HAP-1 (cell line): ENCODE data around the gene CHCHD3.

ENCODE experiments used
- DNase-seq, 2 experiments: peaks; one replicate each; pipeline ENCODE4 v3.0.0-alpha.2; 2016 to 2020; ENCODE audit warnings: low spot score in 2 of 2
- H3K27me3 ChIP-seq: fragments of 250-450 bp; sonication (Bioruptor Pico); 2 replicates; pipeline ENCODE4 v1.5.1; 2020; ENCODE audit warnings: low read depth, mild to moderate bottlenecking, moderate library complexity
- H3K36me3 ChIP-seq: fragments of 250-450 bp; sonication (Bioruptor Pico); replicated peaks from 2 replicates; pipeline ENCODE4 v1.5.1; 2020; ENCODE audit warnings: mild to moderate bottlenecking
- H3K4me1 ChIP-seq: fragments of 250-450 bp; sonication (Bioruptor Pico); 2 replicates; pipeline ENCODE4 v1.5.1; 2020; ENCODE audit warnings: mild to moderate bottlenecking
- H3K4me3 ChIP-seq: fragments of 250-450 bp; sonication (Bioruptor Pico); 2 replicates; pipeline ENCODE4 v1.5.1; 2020; ENCODE audit warnings: mild to moderate bottlenecking, moderate library complexity
- H3K9me3 ChIP-seq: fragments of 250-450 bp; sonication (Bioruptor Pico); 2 replicates; pipeline ENCODE4 v1.5.1; 2020; ENCODE audit warnings: mild to moderate bottlenecking, moderate library complexity
- in situ Hi-C: fragments of 300-500 bp; cut with MboI; formaldehyde crosslinking; loops from 3 replicates; pipeline ENCODE4 v1.14.3; 2020; ENCODE audit warnings: low sequenced_read_pairs, inconsistent platforms, mixed read lengths

CHCHD3 gene

DNA sequence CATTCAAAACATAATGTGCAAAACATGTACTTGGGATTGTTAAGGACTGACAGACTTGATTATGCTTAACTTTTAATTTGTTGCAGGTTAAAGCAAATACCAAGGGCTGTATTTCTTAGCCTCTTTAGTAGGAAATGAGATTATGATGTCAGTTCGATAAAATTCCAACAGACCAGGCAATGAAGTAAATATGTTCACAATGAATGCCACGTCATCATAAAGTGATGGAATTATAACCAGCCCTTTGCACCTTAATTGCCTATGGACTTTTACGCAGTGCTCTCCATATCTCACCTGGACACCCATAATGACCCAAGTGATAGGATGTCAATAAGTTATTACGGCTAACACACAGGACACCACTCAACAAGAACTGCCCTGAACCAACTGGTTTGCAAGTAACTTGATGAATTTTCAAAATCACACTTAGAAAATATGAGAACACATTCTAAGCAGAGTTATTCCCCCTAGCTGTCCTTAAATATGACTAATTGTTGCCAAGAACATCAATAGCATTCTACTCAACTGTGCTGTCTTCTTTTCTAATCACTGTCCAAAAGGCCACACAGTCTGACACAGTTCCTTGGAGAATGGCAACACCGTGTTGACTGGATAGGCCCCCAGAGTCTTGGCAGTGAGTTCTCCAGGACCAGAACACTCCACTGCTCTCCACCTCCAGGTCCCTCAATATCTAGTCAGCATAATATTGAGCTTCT lies 115.0 kb downstream of the CHCHD3 start:
- no peaks in the 10 kb centered on the region for H3K9me3 ChIP-seq
- in situ Hi-C loops = no loop called here
- H3K36me3 ChIP-seq = no peaks in the 10 kb centered on the region
- no peak overlapping the region for H3K4me3 ChIP-seq
- DNase-seq = no peak
- no peaks in the 10 kb centered on the region for H3K27me3 ChIP-seq
- no peaks in the 10 kb centered on the region; the same call in 1 of the 2 replicates for H3K4me1 ChIP-seq

DNA sequence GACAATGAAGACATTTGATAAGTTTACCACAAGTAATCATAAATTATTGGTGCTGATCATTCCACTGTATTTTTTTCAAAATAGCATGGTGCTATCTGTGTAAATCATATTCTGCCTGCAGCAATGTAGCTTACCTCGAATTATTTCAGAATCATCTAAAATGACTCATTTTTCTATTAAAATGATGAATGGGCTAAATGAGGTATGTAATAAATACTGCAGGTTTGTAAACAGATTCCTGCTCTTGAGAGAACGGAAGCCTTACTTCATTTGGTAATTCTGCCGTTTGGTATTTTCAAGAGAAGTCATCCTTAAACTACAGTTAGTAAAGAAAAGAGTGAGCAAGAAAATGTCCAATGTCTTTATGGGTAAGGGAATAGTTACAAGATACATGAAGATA lies 115.9 kb downstream of the CHCHD3 start:
- Histone ChIP-seq H3K4me1 (no peaks in the 10 kb centered on the region; the same call in 1 of the 2 replicates), H3K4me3 (no peak overlapping the region), H3K9me3 (no peaks in the 10 kb centered on the region), H3K36me3 (no peaks in the 10 kb centered on the region), H3K27me3 (no peaks in the 10 kb centered on the region)
- no peak for DNase-seq
- in situ Hi-C loops = no loop called here

DNA sequence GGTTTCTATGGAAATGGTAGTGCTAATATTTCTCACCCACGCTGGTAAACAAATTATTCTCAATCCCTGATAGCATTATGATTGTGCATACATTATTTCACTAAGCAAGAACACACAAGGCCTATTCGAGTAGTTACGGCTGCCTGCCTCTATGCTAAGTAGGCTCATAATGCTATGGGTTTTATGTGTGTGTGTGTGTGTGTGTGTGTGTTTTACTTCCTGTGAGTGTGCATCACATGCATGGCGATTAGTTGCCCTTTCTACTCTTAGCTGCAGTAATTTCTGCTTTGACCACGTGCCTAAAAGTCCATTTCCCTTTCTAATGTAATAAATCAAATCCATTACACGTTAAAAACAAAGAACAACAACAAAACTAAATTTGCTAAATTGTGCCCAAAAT lies 117.0 kb downstream of the CHCHD3 start:
- in situ Hi-C loops = no loop called here
- Histone ChIP-seq H3K27me3 (no peaks in the 10 kb centered on the region), H3K4me3 (no peak overlapping the region), H3K9me3 (no peaks in the 10 kb centered on the region), H3K4me1 (no peaks in the 10 kb centered on the region; the same call in 1 of the 2 replicates), H3K36me3 (no peaks in the 10 kb centered on the region)
- no peak for DNase-seq

DNA sequence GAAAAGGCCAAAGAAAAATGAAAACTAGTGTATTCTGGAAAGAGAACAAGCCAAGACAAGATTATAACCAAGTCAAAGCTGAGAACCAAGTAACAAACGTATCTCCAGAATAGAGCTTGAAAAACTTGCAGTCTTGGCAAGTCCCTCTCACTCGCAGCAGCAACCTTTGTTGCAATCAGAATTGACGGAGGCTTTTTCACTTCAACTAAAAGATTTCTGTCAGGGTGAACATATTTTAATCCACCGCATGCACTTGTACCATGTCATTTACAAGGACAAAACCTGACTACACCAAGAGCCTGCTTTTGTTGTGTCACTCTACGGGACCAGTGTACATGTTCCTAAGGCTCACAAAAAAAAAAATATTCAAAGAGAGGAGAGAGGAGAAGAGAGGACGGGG lies 122.0 kb downstream of the CHCHD3 start:
- H3K36me3 ChIP-seq = no peaks in the 10 kb centered on the region
- H3K27me3 ChIP-seq = no peaks in the 10 kb centered on the region
- H3K9me3 ChIP-seq = no peaks in the 10 kb centered on the region
- DNase-seq = no peak
- H3K4me3 ChIP-seq = no peak overlapping the region
- no peaks in the 10 kb centered on the region; the same call in 1 of the 2 replicates for H3K4me1 ChIP-seq
- in situ Hi-C loops = no loop called here

DNA sequence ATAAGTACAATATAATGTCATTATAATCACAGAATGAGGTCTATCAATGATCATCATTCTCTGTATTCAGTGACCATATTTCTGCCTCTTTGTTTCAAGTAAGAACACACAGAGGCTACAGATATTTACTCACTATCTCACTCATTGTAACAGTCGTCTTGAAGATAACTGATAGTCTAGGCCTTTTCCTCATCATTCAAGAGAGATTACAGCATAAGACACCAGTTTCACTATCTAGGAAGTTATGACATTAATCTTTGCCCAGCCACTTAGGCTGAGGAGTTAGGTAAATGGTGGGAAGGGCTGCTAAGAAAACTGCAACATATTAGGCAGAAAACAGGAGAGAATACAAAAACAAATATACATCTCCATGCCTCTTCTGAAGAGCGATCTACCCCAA lies 125.3 kb downstream of the CHCHD3 start:
- Histone ChIP-seq H3K4me1 (no peaks in the 10 kb centered on the region), H3K27me3 (no peaks in the 10 kb centered on the region), H3K9me3 (no peaks in the 10 kb centered on the region), H3K4me3 (no peak overlapping the region), H3K36me3 (no peaks in the 10 kb centered on the region)
- DNase-seq = no peak
- in situ Hi-C loops = no loop called here

DNA sequence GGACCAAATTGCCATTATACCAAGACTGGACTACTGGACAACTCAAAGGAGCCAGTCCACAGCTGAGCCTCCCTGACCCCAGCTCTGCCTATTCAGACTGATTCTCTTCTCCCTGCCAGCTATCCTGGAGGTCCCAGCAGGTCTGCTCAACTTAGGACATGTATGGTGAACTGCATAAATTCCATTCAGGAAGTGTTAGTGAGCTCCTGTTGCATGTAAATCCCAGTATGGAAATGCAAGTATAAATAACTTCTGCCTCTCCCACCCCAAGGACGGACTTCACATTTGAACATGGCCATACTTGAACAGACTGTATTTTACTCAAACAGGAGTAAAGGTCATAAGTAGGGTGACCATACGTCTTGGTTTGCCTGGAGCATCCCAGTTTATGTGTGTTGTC lies 128.4 kb downstream of the CHCHD3 start:
- Histone ChIP-seq H3K4me3 (no peak overlapping the region), H3K27me3 (no peaks in the 10 kb centered on the region), H3K36me3 (no peaks in the 10 kb centered on the region), H3K9me3 (no peaks in the 10 kb centered on the region), H3K4me1 (peaks cover 3% of the 10 kb centered on the region; the same call in 1 of the 2 replicates)
- DNase-seq = no peak
- in situ Hi-C loops = no loop called here

DNA sequence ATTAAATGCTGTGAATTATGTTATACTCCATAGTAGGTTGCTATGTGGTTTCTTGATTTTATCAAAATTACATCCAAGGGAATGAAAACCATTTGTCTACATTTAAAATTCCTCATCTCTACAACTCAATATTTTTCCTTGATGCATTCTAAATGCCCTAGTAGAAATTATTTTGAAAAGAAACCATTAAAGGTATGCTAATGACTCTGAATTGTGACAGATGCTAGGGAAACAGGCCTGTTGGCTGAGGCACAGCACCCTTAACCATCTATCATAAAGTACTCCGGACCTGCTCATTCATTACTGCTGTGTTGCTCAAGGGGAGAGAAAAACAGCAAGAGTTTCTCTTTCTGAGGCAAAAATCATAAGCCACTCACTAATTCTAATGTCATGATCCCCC lies 131.2 kb downstream of the CHCHD3 start:
- no peaks in the 10 kb centered on the region for H3K9me3 ChIP-seq
- no peak for DNase-seq
- in situ Hi-C loops = no loop called here
- no peak overlapping the region for H3K4me3 ChIP-seq
- H3K4me1 ChIP-seq = peaks cover 3% of the 10 kb centered on the region; the same call in 1 of the 2 replicates
- H3K27me3 ChIP-seq = no peaks in the 10 kb centered on the region
- no peaks in the 10 kb centered on the region for H3K36me3 ChIP-seq

DNA sequence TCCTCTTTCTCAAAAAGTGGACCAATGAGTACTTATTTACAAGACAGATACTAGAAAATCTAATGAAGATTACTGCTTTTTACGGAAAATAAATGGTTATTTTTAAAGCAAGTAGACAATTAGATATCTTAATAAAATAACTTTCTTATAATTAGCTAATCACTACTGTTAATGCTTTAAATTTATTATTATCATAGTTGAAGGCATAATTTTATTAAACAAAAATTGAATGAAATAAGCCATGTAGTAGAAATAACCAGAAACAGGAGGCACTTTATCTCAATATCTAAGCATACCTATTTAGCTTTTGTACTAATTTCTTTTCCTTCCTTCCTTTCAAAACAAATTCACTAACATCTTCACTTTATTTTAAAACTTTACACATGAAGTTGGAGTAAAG lies 134.9 kb downstream of the CHCHD3 start:
- in situ Hi-C loops = no loop called here
- H3K36me3 ChIP-seq = no peaks in the 10 kb centered on the region

DNA sequence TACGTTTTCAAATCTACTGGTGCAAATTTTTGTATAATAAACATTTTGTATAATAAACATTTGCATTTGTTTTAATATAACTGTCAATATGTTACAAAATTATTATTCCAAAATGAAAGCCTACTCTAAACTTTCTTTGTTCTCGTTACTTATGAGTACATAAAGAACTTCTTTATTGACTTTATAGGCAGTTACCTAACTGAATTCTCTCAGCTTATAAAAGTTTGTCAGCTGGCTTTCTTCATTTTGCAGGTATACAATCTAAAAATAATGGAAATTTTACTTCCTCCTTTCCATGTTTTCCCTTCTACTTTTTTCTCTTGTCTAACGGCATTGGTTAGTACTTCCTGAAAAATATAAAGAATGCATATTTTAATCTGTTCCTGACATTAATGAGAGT lies 137.1 kb downstream of the CHCHD3 start:
- no peak for DNase-seq
- H3K27me3 ChIP-seq = no peaks in the 10 kb centered on the region
- in situ Hi-C loops = no loop called here

More for the DNA sequence above, 134.9 kb downstream of the CHCHD3 start:
- no peaks in the 10 kb centered on the region for H3K9me3 ChIP-seq
- no peak for DNase-seq
- H3K4me3 ChIP-seq = no peak overlapping the region
- H3K4me1 ChIP-seq = peaks cover 3% of the 10 kb centered on the region; the same call in 1 of the 2 replicates
- H3K27me3 ChIP-seq = no peaks in the 10 kb centered on the region

DNA sequence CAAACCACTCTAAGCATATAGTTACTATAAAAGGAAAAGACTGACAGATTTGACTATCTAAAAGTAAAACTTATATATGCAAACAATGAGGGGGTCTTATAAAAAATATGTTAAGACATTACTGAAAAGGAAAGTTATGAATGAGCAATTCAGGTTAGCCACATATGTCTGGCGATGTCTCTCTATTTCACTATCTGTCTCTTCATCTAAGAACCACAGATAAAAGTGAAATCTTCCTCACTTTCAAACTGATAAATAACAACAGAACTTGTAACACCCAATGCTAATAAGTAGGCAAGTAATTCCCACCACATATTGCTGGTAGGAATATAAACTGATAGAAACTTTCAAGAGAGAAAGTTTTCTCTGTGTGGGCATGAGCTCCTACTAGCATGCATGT lies 138.2 kb downstream of the CHCHD3 start:
- Histone ChIP-seq H3K9me3 (no peaks in the 10 kb centered on the region), H3K4me1 (peaks cover under 1% of the 10 kb centered on the region; the same call in 1 of the 2 replicates), H3K4me3 (no peak overlapping the region), H3K36me3 (no peaks in the 10 kb centered on the region), H3K27me3 (no peaks in the 10 kb centered on the region)
- no peak for DNase-seq
- in situ Hi-C loops = no loop called here

More for the DNA sequence above, 137.1 kb downstream of the CHCHD3 start:
- H3K4me3 ChIP-seq = no peak overlapping the region
- H3K36me3 ChIP-seq = no peaks in the 10 kb centered on the region
- peaks cover 3% of the 10 kb centered on the region; the same call in 1 of the 2 replicates for H3K4me1 ChIP-seq
- no peaks in the 10 kb centered on the region for H3K9me3 ChIP-seq

DNA sequence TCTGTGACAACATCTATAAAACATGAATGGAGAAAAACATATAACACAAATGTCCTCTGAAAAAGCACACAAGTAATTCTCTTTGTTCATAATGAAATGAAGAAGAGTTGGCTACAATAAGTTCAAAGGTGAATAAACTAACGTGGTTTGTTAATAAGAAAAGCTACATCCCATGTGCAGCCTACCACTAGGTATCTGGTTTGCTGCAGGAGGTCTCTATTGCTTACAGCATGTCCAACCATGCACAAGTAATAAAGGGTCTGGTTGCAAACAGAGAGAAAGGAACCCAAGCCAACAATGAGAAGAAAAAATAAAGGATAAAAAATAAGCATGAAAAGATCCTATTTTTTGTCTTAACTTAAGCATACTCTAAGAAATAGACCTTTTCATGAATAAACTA lies 139.2 kb downstream of the CHCHD3 start:
- no peak for DNase-seq
- no peaks in the 10 kb centered on the region for H3K27me3 ChIP-seq
- in situ Hi-C loops = no loop called here
- H3K9me3 ChIP-seq = no peaks in the 10 kb centered on the region
- H3K4me1 ChIP-seq = no peaks in the 10 kb centered on the region
- no peaks in the 10 kb centered on the region for H3K36me3 ChIP-seq
- no peak overlapping the region for H3K4me3 ChIP-seq

DNA sequence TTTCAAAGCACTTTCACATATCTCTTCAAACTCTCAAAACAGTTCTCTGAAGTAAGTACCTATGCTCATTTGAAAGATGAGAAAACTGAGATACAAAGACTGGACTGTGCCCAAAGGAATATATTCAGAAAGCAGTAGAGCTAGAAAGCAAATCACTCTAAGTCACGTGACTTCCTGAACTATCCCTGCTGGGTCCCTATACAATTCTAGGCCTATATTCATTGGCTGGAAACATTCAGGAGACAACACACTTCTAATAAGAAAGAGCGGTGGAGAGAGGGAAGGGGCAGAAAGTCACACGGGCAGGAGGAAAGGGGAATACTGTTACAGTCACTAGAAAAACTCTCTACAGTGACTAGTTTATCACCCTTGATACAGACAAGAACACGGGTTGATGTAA lies 140.0 kb downstream of the CHCHD3 start:
- DNase-seq = no peak
- Histone ChIP-seq H3K36me3 (no peaks in the 10 kb centered on the region), H3K27me3 (no peaks in the 10 kb centered on the region), H3K4me3 (no peak overlapping the region), H3K9me3 (no peaks in the 10 kb centered on the region), H3K4me1 (no peaks in the 10 kb centered on the region)
- in situ Hi-C loops = no loop called here

DNA sequence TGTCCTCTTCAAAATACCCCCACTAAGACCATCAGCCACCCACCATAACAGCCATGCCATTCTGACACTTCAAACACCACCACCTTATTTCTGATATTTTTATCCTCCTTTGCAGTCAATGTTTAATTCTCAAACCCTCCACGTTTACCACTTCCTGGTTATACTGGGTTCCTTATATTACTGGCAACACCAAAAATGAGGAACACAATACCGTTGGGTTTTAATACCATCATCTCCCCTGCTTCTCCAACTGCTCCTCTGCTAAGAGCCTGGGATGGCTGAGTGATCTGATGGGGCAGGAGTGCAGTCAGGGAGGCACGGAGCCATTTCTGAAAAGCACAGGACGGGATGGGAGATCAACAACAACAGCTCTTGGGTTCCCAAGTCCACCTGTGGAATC lies 140.5 kb downstream of the CHCHD3 start:
- Histone ChIP-seq H3K36me3 (no peaks in the 10 kb centered on the region), H3K4me3 (no peak overlapping the region), H3K9me3 (no peaks in the 10 kb centered on the region), H3K27me3 (no peaks in the 10 kb centered on the region), H3K4me1 (no peaks in the 10 kb centered on the region)
- in situ Hi-C loops = no loop called here
- DNase-seq = no peak

DNA sequence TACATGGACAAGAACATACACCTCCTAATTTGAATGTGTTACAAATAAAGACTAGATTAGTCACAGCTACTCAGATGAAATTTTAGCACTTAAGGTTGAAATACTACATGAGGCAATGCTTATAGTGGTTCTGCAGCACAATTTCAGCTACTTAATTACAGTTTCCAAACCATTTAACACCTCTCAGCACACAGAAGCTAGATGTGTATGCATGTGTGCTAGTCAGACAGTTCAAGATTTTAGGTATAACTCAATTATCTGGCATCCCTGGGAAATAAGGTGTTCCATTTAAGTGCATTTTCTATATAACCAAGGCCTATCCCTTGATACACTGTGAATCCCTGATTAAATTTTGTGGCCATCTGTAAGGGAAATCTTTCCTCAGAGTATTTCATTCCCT lies 141.8 kb downstream of the CHCHD3 start:
- H3K4me3 ChIP-seq = no peak overlapping the region
- no peaks in the 10 kb centered on the region for H3K9me3 ChIP-seq
- H3K36me3 ChIP-seq = no peaks in the 10 kb centered on the region
- no peaks in the 10 kb centered on the region for H3K27me3 ChIP-seq
- in situ Hi-C loops = no loop called here
- DNase-seq = no peak
- no peaks in the 10 kb centered on the region for H3K4me1 ChIP-seq

DNA sequence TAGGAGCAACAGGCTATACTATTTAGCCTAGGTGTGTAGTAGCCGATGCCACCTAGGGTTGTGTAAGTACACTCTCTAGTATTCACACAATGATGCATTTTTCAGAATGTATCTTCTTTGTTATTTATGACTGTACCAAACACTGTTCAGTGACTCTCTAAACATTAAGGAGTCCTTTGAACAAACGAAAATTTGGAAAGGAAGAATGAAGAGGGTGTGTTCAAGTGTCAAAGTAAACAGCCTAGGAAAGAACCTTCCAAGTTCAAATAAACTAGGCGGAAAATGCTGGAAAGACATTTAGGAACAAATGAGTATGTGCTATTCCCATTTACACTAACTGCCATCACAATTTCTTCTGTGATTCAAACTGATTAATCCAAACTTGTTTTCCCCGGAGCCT lies 142.4 kb downstream of the CHCHD3 start:
- H3K9me3 ChIP-seq = no peaks in the 10 kb centered on the region
- no peak overlapping the region for H3K4me3 ChIP-seq
- H3K27me3 ChIP-seq = no peaks in the 10 kb centered on the region
- no peak for DNase-seq
- no peaks in the 10 kb centered on the region for H3K36me3 ChIP-seq
- no peaks in the 10 kb centered on the region for H3K4me1 ChIP-seq
- in situ Hi-C loops = no loop called here
